Mucosa of rectum (tissue), 2 donors: ENCODE results near the gene SMC5.

Experiments
- H3K27ac ChIP-seq, 2 donors: one replicate each; pipeline ENCODE4 v1.7.0; 2013; ENCODE audit warnings: inconsistent platforms in 2 of 2, low read depth in 2 of 2, low read length in 2 of 2
- H3K27me3 ChIP-seq, 2 donors: one replicate each; pipeline ENCODE4 v1.7.0; 2013; ENCODE audit warnings: low read length in 2 of 2; ENCODE audit not compliant: control insufficient read depth in 2 of 2, insufficient read depth in 2 of 2
- H3K36me3 ChIP-seq, 2 donors: one replicate each; pipeline ENCODE4 v1.7.0; 2013; ENCODE audit warnings: low read length in 2 of 2; ENCODE audit not compliant: control insufficient read depth in 2 of 2, insufficient read depth in 2 of 2
- H3K4me1 ChIP-seq, 2 donors: one replicate each; pipeline ENCODE4 v1.7.0; 2013; ENCODE audit warnings: low read length in 2 of 2, mild to moderate bottlenecking in 1 of 2; ENCODE audit not compliant: control insufficient read depth in 2 of 2, insufficient read depth in 2 of 2
- H3K4me3 ChIP-seq, 2 donors: one replicate each; pipeline ENCODE4 v1.7.0; 2013; ENCODE audit warnings: low read length in 2 of 2
- H3K9ac ChIP-seq, 2 donors: one replicate each; pipeline ENCODE4 v1.7.0; 2013; ENCODE audit warnings: low read length in 2 of 2, low read depth in 1 of 2, mild to moderate bottlenecking in 1 of 2
- H3K9me3 ChIP-seq, 2 donors: one replicate each; pipeline ENCODE4 v1.7.0; 2013; ENCODE audit warnings: low read length in 2 of 2; ENCODE audit not compliant: control insufficient read depth in 2 of 2
- donor health status: healthy.
- donor health status: Normal muscosa, but diverticular disease.

SMC5 gene

GRCh38 chr9:70261131-70261870 lies 2.5 kb downstream of the SMC5 start:
- Histone ChIP-seq H3K27ac (no peak overlapping the region), H3K36me3 (peaks cover 21 to 22% of the 10 kb centered on the region in 2 donors), H3K27me3 (no peaks in the 10 kb centered on the region), H3K9ac (no peak overlapping the region), H3K9me3 (no peaks in the 10 kb centered on the region), H3K4me1 (peaks cover 15 to 39% of the 10 kb centered on the region in 2 donors), H3K4me3 (peak overlapping the region in 1 of 2 donors; percentile 26)

GRCh38 chr9:70262366-70262765 lies 3.6 kb downstream of the SMC5 start:
- no peak overlapping the region for H3K9ac ChIP-seq
- H3K9me3 ChIP-seq, result no peaks in the 10 kb centered on the region
- H3K4me1 ChIP-seq, result peaks cover 14 to 28% of the 10 kb centered on the region in 2 donors
- H3K27me3 ChIP-seq, result no peaks in the 10 kb centered on the region
- peaks cover 24 to 30% of the 10 kb centered on the region in 2 donors for H3K36me3 ChIP-seq
- H3K4me3 ChIP-seq, result peak overlapping the region in 1 of 2 donors; percentile 50
- no peak overlapping the region for H3K27ac ChIP-seq

GRCh38 chr9:70262948-70263347 lies 4.2 kb downstream of the SMC5 start:
- no peak overlapping the region for H3K9ac ChIP-seq
- H3K27ac ChIP-seq, result no peak overlapping the region
- no peaks in the 10 kb centered on the region for H3K27me3 ChIP-seq
- H3K4me3 ChIP-seq, result no peak overlapping the region
- peaks cover 27 to 31% of the 10 kb centered on the region in 2 donors for H3K36me3 ChIP-seq
- H3K4me1 ChIP-seq, result peaks cover 10 to 22% of the 10 kb centered on the region in 2 donors
- H3K9me3 ChIP-seq, result no peaks in the 10 kb centered on the region

GRCh38 chr9:70263421-70263820 lies 4.6 kb downstream of the SMC5 start:
- peaks cover 27 to 31% of the 10 kb centered on the region in 2 donors for H3K36me3 ChIP-seq
- H3K4me3 ChIP-seq, result no peak overlapping the region
- no peak overlapping the region for H3K9ac ChIP-seq
- no peak overlapping the region for H3K27ac ChIP-seq
- no peaks in the 10 kb centered on the region for H3K27me3 ChIP-seq
- H3K4me1 ChIP-seq, result peaks cover 7 to 19% of the 10 kb centered on the region in 2 donors
- H3K9me3 ChIP-seq, result no peaks in the 10 kb centered on the region

GRCh38 chr9:70278305-70278704 lies 19.5 kb downstream of the SMC5 start:
- Histone ChIP-seq H3K4me1 (no peaks in the 10 kb centered on the region), H3K27ac (no peak overlapping the region), H3K27me3 (no peaks in the 10 kb centered on the region), H3K9me3 (no peaks in the 10 kb centered on the region), H3K36me3 (peaks cover 23 to 26% of the 10 kb centered on the region in 2 donors), H3K4me3 (no peak overlapping the region), H3K9ac (no peak overlapping the region)

GRCh38 chr9:70283848-70284247 lies 25.1 kb downstream of the SMC5 start:
- Histone ChIP-seq H3K4me3 (no peak overlapping the region), H3K36me3 (peaks cover 35 to 43% of the 10 kb centered on the region in 2 donors), H3K9ac (no peak overlapping the region), H3K4me1 (no peaks in the 10 kb centered on the region), H3K27ac (no peak overlapping the region), H3K27me3 (no peaks in the 10 kb centered on the region), H3K9me3 (no peaks in the 10 kb centered on the region)

GRCh38 chr9:70285246-70285645 lies 26.5 kb downstream of the SMC5 start:
- Histone ChIP-seq H3K27me3 (no peaks in the 10 kb centered on the region), H3K4me1 (no peaks in the 10 kb centered on the region), H3K9me3 (no peaks in the 10 kb centered on the region), H3K36me3 (peaks cover 29 to 40% of the 10 kb centered on the region in 2 donors), H3K9ac (no peak overlapping the region), H3K27ac (no peak overlapping the region), H3K4me3 (no peak overlapping the region)

- Histone ChIP-seq H3K27me3 (no peaks in the 10 kb centered on the region), H3K4me1 (peaks cover 0 to 3% of the 10 kb centered on the region in 2 donors), H3K4me3 (no peak overlapping the region), H3K9me3 (no peaks in the 10 kb centered on the region), H3K36me3 (peaks cover 31 to 37% of the 10 kb centered on the region in 2 donors), H3K27ac (no peak overlapping the region), H3K9ac (no peak overlapping the region)
Measured at GRCh38 chr9:70285981-70286598, 27.3 kb downstream of the SMC5 start.

- no peak overlapping the region for H3K9ac ChIP-seq
- H3K36me3 ChIP-seq, result peaks cover 12 to 13% of the 10 kb centered on the region in 2 donors
- no peaks in the 10 kb centered on the region for H3K9me3 ChIP-seq
- H3K4me3 ChIP-seq, result no peak overlapping the region
- no peaks in the 10 kb centered on the region for H3K27me3 ChIP-seq
- H3K4me1 ChIP-seq, result peaks cover 0 to 3% of the 10 kb centered on the region in 2 donors
- H3K27ac ChIP-seq, result no peak overlapping the region
Measured at GRCh38 chr9:70290626-70291025, 31.8 kb downstream of the SMC5 start.

- Histone ChIP-seq H3K4me1 (peaks cover 0 to 3% of the 10 kb centered on the region in 2 donors), H3K9ac (no peak overlapping the region), H3K36me3 (peaks cover 12 to 13% of the 10 kb centered on the region in 2 donors), H3K9me3 (no peaks in the 10 kb centered on the region), H3K4me3 (no peak overlapping the region), H3K27me3 (no peaks in the 10 kb centered on the region), H3K27ac (no peak overlapping the region)
Measured at GRCh38 chr9:70291446-70291845, 32.7 kb downstream of the SMC5 start.
